Tibial nerve (tissue), 3 donors: ENCODE measurements around the gene FADS2.

Experiments used
- POLR2A ChIP-seq, 2 donors: fragments of 450-650 bp; IDR thresholded peaks; one replicate each; pipeline ENCODE4 v1.6.1; 2017; ENCODE audit warnings: antibody characterized with exemption in 2 of 2, mild to moderate bottlenecking in 2 of 2, moderate library complexity in 2 of 2
- TF ChIP-seq, protein P1 (sequence below), 5 experiments: fragments of 200-600 bp in 3 of 5; fragments of 450-650 bp in 2 of 5; sonication (generic) in 3 of 5; IDR thresholded peaks; one replicate each; pipeline ENCODE4 v1.5.1; 2016 to 2019; ENCODE audit warnings: antibody characterized with exemption in 5 of 5, mild to moderate bottlenecking in 3 of 5, moderate library complexity in 2 of 5

DNA sequence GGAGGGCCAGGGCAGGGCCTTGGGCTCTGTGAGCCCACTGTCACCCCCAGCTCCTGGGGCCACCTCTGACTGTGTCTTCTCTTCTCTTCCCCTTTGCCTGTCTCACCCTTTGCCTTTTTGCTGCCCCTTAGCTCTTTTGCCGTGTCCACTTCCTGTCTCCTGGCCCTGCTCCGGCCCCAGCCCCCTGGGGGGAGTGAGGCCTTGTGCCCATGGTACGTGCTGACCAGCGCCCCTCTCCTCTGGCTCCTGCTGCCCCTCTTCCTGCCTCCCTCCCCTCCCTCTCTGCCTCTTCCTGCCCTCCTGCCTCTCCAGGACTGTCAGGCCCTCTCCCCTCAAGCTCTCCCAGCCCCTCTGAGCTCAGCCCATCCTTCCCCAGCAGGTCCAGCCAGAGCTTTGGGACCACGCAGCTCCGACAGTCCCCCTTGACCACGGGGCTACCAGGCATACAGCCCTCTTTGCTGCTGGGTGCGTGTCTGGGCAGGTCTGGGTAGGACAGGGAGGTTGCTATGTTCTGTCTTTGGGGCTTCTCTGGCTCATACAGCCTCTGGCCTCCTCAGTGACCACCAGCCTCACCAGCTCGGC is 47.4 kb upstream of the FADS2 start:
- TF ChIP-seq, protein P1, sequence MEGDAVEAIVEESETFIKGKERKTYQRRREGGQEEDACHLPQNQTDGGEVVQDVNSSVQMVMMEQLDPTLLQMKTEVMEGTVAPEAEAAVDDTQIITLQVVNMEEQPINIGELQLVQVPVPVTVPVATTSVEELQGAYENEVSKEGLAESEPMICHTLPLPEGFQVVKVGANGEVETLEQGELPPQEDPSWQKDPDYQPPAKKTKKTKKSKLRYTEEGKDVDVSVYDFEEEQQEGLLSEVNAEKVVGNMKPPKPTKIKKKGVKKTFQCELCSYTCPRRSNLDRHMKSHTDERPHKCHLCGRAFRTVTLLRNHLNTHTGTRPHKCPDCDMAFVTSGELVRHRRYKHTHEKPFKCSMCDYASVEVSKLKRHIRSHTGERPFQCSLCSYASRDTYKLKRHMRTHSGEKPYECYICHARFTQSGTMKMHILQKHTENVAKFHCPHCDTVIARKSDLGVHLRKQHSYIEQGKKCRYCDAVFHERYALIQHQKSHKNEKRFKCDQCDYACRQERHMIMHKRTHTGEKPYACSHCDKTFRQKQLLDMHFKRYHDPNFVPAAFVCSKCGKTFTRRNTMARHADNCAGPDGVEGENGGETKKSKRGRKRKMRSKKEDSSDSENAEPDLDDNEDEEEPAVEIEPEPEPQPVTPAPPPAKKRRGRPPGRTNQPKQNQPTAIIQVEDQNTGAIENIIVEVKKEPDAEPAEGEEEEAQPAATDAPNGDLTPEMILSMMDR (IDR thresholded peaks at IDR 0.05), result no peak
- no peak for TF ChIP-seq POLR2A (IDR thresholded peaks at IDR 0.05)
